Middle frontal gyrus (tissue), 1 donor: ENCODE results near the gene SCPEP1.

Experiments used
- DNase-seq: peaks from one replicate; pipeline ENCODE4 v3.0.0-alpha.2; 2015; ENCODE audit warnings: low spot score; ENCODE audit errors: extremely low spot score

SCPEP1 gene

GRCh38 chr17:56994009-56994792 lies 16.3 kb downstream of the SCPEP1 start:
- DNase-seq: no peak

DNA sequence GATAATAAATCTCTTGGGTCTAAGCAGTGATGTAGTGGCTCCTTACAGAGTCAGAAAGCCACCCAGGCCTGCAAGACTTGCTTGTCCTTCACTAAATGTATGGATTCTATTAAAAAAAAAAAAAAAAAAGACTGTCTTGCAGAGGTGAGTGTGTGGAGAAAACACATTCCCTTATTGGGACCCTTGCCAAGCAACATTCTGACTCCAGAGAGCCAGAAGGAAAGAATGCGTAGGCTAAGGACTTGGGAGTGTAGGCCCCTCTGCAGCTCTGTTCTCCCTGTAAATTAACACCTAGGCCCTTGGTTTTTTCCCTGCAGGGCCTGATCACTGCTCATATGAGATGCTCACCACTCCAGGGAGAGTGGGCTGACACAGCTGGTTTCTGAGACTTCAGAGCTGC lies 17.8 kb downstream of the SCPEP1 start:
- DNase-seq: no peak

DNA sequence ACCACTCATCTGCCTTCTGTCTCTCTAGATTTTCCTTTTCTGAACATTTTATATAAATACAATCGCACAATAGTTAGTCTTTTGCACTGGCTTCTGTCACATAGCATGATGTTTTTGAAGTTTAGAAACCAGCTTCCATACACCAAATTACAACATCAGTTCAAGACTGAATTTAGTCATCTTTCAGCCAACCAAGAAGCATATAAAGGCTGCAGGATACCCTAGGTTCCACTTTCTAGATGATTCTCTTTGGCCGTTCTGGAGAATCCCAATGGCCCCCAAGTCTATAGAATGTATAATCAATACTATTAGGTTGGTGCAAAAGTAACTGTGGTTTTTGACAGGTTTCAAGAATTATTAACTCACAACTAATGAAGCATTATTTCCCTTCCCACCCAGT lies 19.4 kb downstream of the SCPEP1 start:
- no peak for DNase-seq

DNA sequence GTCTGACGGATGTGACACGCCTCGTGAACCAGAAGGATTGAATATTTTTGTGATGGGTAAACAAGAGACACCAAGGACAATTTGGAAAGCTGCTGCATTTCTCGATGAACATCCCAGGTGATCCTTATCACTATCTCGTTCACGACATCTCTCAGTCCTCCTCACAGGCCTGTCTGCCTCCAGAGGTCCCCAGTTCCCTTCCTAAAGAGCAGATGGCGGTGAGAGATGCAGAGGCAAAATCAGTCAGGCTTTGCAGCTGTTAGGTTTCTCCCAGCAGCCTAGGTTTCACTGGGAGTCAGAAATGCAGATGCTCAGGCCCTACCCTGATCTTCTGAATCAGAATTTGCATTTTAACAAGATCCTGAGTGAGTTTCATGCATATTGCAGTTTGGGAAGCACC lies 23.6 kb downstream of the SCPEP1 start:
- DNase-seq: no peak

GRCh38 chr17:57002904-57003303 lies 25.0 kb downstream of the SCPEP1 start:
- DNase-seq: no peak

DNA sequence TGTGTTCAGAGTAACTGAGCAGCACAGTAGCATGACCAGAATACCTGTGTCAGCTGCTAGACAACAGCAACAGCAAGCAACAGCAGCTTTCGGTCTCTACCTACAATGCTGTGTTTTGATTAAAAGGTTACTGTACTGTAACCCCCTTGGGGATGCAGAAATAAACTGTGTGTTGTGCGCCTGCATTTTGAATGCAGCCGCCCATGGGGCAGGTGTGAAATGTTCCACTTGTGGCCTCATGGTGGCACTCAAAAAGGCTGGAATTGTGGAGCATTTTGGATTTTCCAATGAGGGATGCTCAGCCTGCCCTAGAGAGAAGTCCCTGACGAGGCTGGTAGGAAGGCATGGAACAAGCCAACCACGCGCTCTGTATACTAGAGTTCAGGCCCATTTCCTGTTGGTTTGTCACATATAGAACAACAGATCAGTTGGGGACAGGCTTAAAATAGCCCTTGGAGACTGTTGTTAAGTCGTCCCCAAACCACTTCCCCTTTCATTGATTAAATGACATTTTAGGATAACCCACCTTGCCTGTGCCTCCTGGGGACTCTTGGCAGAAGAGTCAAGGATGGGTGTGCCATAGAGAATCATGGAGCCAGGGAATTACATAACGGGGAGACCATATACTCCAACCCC lies 27.1 kb downstream of the SCPEP1 start:
- DNase-seq: no peak

DNA sequence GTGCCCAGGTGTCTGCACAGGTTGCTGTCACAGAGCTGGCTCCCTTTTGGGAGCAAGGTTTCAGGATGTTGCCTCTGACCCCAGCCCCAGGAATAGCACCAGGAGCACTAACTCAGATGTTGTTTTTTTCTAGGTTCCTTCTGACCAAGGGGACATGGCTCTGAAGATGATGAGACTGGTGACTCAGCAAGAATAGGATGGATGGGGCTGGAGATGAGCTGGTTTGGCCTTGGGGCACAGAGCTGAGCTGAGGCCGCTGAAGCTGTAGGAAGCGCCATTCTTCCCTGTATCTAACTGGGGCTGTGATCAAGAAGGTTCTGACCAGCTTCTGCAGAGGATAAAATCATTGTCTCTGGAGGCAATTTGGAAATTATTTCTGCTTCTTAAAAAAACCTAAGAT lies 28.1 kb downstream of the SCPEP1 start:
- no peak for DNase-seq

GRCh38 chr17:57008958-57009357 lies 31.0 kb downstream of the SCPEP1 start:
- no peak for DNase-seq

GRCh38 chr17:57009737-57010445 lies 32.0 kb downstream of the SCPEP1 start:
- no peak for DNase-seq

- no peak for DNase-seq
Measured at GRCh38 chr17:57010487-57010886, 32.6 kb downstream of the SCPEP1 start.

GRCh38 chr17:57011491-57012015 lies 33.6 kb downstream of the SCPEP1 start:
- no peak for DNase-seq

DNA sequence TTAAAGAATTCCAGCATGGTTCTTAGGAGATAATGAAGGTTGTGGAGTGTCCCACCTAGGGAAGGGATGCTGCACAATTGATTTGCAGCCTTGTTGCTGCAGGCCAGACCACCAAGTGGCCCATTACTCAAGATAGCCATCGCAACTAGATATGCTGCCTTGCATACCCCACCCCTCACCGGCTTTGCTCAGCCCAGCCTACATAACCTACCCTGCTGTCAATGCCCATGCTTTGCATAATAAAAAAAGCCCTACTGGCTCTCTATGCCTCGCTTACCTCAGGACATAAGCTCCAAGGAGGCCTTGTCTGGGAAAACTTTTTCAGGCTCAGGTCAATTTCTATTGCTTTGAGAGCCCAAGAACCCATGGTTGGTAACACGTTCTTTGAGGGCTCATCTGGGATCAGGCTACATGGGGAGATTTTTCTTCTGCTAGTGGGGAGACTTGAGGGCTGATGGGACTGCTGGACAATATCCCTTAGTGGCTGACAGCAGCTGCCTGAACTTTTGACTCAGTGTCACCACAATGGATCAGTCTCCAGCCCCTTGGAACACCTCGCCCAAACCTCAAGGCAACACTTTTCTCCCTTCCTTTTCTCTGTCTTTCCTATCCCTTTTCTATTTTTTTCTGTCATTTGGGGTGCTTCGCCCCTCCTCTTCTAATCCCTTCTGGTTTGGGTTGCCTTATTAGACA lies 38.3 kb downstream of the SCPEP1 start:
- DNase-seq: no peak

DNA sequence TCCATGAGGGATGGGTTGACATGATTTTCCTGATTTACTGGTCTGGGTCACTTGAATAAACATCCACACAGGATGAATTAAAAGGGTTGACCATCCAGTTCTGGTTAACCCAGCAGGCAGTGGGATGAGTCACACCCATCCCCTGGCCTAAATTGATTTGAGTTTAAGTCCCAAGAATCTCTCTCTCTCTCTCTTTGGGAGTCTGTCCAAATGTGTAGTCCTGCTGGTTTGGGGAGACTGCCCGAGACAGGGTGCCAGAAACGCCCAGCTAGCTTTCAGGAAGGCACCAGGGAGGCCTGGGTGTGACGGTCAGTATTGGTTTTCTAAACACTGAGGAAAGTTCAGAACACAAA lies 38.8 kb downstream of the SCPEP1 start:
- DNase-seq: no peak

- DNase-seq: no peak
Measured at GRCh38 chr17:57017625-57018024, 39.7 kb downstream of the SCPEP1 start.

DNA sequence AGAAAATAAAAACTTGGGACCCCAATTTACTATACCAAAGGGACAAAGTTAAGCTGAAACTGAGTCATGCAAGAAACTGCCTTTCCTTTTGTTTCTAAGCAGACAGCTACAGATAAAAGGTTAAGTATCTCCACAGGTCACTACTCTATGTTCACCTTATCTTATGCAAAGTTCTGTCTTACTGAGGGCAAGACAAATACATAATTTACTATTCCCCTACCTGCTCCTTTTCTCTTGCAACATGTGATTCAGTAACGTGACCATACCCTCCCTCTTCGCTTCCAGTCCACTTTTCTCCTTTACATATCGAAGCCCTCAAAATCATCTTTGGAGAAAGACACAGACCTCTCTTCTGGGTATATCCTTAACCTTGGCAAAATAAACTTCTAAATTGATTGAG lies 42.3 kb downstream of the SCPEP1 start:
- no peak for DNase-seq

GRCh38 chr17:57021226-57021940 lies 43.5 kb downstream of the SCPEP1 start:
- no peak for DNase-seq

DNA sequence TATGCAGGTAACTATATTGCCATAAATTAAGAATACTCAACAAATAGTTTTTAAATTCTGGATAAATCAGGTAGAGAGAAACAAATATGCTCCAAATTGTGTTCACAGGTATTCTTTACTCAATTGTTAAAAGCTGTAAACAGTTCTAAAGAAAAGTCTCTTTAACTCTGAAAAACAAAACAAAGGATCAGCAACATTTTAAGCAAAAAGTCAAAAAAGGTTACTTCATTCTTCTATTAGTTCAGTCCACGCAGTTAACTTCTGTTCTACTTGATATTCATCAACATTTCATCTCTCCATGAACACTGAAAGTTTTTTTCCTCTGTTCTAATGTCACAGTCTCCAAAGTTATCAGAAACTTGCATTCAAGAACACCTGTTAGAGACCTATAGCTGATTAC lies 47.9 kb downstream of the SCPEP1 start:
- DNase-seq: no peak

DNA sequence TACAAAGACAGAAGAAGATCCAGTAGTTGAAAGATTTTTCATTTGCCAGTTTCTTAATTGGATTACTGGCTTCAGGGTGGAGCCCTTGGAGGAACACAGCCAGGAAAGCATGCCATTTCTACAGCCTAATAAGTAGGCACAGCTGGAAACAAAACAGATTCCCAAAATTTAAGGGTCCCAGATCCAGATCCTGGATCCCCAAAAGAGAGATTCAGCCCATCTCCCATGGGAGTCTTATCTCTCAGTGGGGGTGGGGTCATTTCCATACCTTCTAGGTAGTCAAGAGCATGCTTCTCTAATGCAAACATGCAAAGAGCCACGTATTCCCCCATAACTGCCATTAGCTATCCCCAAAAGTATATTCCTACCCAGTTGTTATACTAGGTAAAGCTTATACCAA lies 49.9 kb downstream of the SCPEP1 start:
- DNase-seq: no peak

- no peak for DNase-seq
Measured at GRCh38 chr17:57032343-57032742, 54.4 kb downstream of the SCPEP1 start.

DNA sequence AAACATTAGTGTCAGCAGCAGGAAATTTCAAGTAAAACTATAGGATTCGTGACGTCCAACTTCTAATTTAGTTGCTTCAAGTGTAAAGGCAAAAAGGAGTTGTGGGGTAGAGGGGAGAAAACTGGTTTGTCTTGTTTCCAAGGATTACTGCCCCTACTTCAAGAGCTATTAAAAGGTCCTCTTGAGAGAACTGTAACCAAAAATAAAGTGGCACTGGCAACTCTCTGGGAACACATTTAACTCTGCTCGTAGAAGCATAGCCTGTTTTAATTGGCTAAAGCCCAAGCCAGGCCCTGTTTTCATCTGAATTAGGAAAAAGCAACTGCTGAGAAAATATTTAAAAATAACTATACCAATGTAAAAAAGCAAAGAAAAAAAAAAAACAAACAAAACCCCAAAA lies 55.4 kb downstream of the SCPEP1 start:
- no peak for DNase-seq
